DND-41 (cell line): Measurements from ENCODE around the gene TMEM91.

Experiments
- ATAC-seq: fragments of 200-7000 bp; cut with Tn5 transposase; 3 replicates; pipeline ENCODE4 v1.9.1; 2021; ENCODE audit warnings: low read depth; ENCODE audit not compliant: insufficient read depth
- DNase-seq: peaks from one replicate; pipeline ENCODE4 v3.0.0-alpha.2; 2020
- H2AFZ ChIP-seq: 2 replicates; pipeline ENCODE4 v1.6.0; 2012; ENCODE audit warnings: low read depth, low read length
- H3K27ac ChIP-seq: 2 replicates; pipeline ENCODE4 v1.5.1; 2012; ENCODE audit warnings: low read length, inconsistent platforms
- H3K27me3 ChIP-seq: fragments of 200-600 bp; sonication (generic); 2 replicates; pipeline ENCODE4 v1.6.0; 2012; ENCODE audit warnings: low read length, mild to moderate bottlenecking, inconsistent platforms; ENCODE audit not compliant: insufficient read depth, poor library complexity
- H3K36me3 ChIP-seq: 2 replicates; pipeline ENCODE4 v1.5.1; 2012; ENCODE audit warnings: low read length, inconsistent platforms; ENCODE audit not compliant: insufficient read depth
- H3K4me1 ChIP-seq: 2 replicates; pipeline ENCODE4 v1.5.1; 2012; ENCODE audit warnings: mild to moderate bottlenecking, low read length; ENCODE audit not compliant: insufficient read depth
- H3K4me2 ChIP-seq: 2 replicates; pipeline ENCODE4 v1.6.0; 2012; ENCODE audit warnings: mild to moderate bottlenecking, moderate library complexity, low read length, inconsistent platforms; ENCODE audit not compliant: insufficient read depth
- H3K4me3 ChIP-seq, 2 experiments: fragments of 200-600 bp in 1 of 2; shearing (Covaris generic) in 1 of 2; 2 replicates each; pipeline ENCODE4 v1.5.1; 2012 to 2016; ENCODE audit warnings: inconsistent platforms in 2 of 2, low read length in 2 of 2, mild to moderate bottlenecking in 2 of 2, low read depth in 1 of 2, moderate library complexity in 1 of 2
- H3K79me2 ChIP-seq: 2 replicates; pipeline ENCODE4 v1.6.0; 2012; ENCODE audit warnings: low read length, inconsistent platforms; ENCODE audit not compliant: insufficient read depth
- H3K9ac ChIP-seq: 2 replicates; pipeline ENCODE4 v1.6.0; 2012; ENCODE audit warnings: low read depth, mild to moderate bottlenecking, inconsistent platforms, low read length, moderate library complexity
- H3K9me3 ChIP-seq: 2 replicates; pipeline ENCODE4 v1.5.1; 2012; ENCODE audit warnings: low read length, moderate library complexity, mild to moderate bottlenecking, inconsistent platforms; ENCODE audit not compliant: insufficient read depth, severe bottlenecking
- H4K20me1 ChIP-seq: 2 replicates; pipeline ENCODE4 v1.6.0; 2012; ENCODE audit warnings: low read length; ENCODE audit not compliant: insufficient read depth
- EZH2 ChIP-seq: IDR thresholded peaks from 3 replicates; pipeline ENCODE4 v1.6.1; 2012; ENCODE audit warnings: borderline replicate concordance, low read depth, mild to moderate bottlenecking, moderate library complexity, low read length, inconsistent platforms; ENCODE audit not compliant: severe bottlenecking
- TF ChIP-seq, protein P1 (sequence below): IDR thresholded peaks from 2 replicates; pipeline ENCODE4 v1.5.1; 2012; ENCODE audit warnings: borderline replicate concordance, low read length, moderate library complexity, mild to moderate bottlenecking; ENCODE audit not compliant: poor library complexity, severe bottlenecking; ENCODE audit errors: extremely low read depth

TMEM91 gene

DNA sequence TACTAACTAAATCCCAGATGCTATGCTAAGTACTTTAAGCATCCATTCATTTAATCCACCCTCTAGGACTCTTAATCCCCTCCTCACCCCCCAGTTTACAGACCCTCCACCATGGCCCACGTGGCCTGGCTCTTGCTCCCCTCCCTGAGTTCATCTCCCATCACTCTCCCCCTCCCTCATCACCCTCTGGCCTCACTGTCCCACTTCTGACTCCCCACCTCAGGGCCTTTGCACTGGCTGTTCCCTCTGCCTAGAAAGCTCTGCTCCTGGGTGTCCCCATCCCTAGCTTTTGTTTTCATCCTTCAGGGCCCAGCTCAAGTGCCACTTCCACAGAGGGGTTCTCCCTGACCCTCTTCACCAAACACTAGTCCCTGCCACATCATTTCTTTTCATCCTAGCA is 16.6 kb upstream of the TMEM91 start:
- no peak for DNase-seq
- Histone ChIP-seq H3K9ac (no peak overlapping the region), H3K9me3 (no peaks in the 10 kb centered on the region), H3K36me3 (peaks cover 6% of the 10 kb centered on the region), H3K4me1 (peaks cover 18% of the 10 kb centered on the region), H3K79me2 (peaks cover 22% of the 10 kb centered on the region), H3K4me2 (no peak overlapping the region), H3K27me3 (no peaks in the 10 kb centered on the region), H4K20me1 (peaks cover 4% of the 10 kb centered on the region; the same call in 1 of the 2 replicates), H3K27ac (no peak overlapping the region), H3K4me3 (no peak overlapping the region), H2AFZ (no peak overlapping the region)
- ATAC-seq = no peak
- TF ChIP-seq, protein P1, sequence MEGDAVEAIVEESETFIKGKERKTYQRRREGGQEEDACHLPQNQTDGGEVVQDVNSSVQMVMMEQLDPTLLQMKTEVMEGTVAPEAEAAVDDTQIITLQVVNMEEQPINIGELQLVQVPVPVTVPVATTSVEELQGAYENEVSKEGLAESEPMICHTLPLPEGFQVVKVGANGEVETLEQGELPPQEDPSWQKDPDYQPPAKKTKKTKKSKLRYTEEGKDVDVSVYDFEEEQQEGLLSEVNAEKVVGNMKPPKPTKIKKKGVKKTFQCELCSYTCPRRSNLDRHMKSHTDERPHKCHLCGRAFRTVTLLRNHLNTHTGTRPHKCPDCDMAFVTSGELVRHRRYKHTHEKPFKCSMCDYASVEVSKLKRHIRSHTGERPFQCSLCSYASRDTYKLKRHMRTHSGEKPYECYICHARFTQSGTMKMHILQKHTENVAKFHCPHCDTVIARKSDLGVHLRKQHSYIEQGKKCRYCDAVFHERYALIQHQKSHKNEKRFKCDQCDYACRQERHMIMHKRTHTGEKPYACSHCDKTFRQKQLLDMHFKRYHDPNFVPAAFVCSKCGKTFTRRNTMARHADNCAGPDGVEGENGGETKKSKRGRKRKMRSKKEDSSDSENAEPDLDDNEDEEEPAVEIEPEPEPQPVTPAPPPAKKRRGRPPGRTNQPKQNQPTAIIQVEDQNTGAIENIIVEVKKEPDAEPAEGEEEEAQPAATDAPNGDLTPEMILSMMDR = no peak
- no peak for TF ChIP-seq EZH2

DNA sequence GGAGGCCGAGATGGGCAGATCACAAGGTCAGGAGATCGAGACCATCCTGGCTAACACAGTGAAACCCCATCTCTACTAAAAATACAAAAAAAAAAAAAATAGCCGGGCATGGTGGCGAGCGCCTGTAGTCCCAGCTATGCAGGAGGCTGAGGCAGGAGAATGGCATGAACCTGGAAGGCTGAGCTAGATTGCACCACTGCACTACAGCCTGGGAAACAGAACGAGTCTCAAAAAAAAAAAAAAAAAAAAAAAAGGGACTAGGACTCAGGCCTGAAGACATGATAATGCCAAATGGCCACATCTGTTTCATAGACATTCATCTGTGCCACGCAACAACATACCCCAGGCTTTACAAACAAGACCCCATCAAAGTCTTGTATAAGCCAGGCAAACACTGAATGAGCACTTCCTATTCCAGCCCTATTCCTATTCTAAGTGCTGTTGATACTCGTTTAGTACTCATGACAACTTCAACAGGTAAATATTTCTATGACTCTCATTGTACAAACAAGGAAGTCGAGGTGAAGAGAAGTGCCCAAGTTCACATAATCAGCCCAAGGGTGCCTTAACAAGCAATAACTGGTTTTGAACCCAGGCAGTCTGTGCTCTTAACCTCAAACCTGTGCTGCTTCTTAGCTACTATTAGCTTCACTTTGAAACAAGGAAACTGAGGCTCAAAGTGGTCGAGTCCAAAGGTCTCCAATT is 14.0 kb upstream of the TMEM91 start:
- ATAC-seq (no peak), DNase-seq (no peak)
- Histone ChIP-seq H3K4me2 (0 out of 2 replicates have a peak overlapping the region, but pooled peaks have one; percentile 94), H3K79me2 (peaks cover 35% of the 10 kb centered on the region), H3K9me3 (no peaks in the 10 kb centered on the region), H3K4me1 (peaks cover 23% of the 10 kb centered on the region), H3K27ac (no peak overlapping the region), H4K20me1 (no peaks in the 10 kb centered on the region; the same call in 1 of the 2 replicates), H3K4me3 (no peak overlapping the region), H3K9ac (0 out of 2 replicates have a peak overlapping the region, but pooled peaks have one; percentile 81), H2AFZ (no peak overlapping the region), H3K27me3 (no peaks in the 10 kb centered on the region), H3K36me3 (peaks cover 6% of the 10 kb centered on the region)
- TF ChIP-seq EZH2 = no peak
- TF ChIP-seq, protein P1 = no peak

DNA sequence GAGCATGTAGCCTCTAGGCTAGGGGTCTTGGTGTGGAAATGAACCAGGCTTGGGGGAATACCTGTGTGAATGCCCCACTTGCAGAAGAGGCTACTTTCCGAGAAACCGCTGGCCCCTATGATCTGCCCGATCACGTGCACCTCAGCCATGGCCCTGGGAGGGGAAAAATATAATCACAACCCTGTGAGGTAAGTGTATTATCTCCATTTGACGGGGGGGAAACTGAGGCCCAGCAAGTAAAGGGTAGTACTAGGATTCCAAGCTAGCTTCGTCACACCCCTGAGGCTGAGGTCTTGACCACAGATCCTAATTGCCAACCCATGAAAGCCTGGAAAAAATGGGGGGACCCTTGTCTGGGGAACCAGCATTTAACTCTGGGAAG is 13.0 kb upstream of the TMEM91 start:
- Histone ChIP-seq H3K9ac (peak overlapping the region; percentile 81), H3K79me2 (peaks cover 35% of the 10 kb centered on the region), H4K20me1 (no peaks in the 10 kb centered on the region), H3K4me3 (peak overlapping the region; percentile 46 to 80; a peak in 3 of 4 replicates), H3K9me3 (no peaks in the 10 kb centered on the region), H3K4me1 (peaks cover 23% of the 10 kb centered on the region), H2AFZ (peak overlapping the region; percentile 86), H3K36me3 (peaks cover 6% of the 10 kb centered on the region), H3K4me2 (peak overlapping the region; percentile 94), H3K27me3 (no peaks in the 10 kb centered on the region), H3K27ac (peak overlapping the region; percentile 99)
- ATAC-seq (no peak), DNase-seq (no peak)
- TF ChIP-seq, protein P1 = no peak
- TF ChIP-seq EZH2 = no peak
